Stomach smooth muscle (tissue), 2 donors: ENCODE measurements around the gene ZNF423.

Experiments used
- H3K27ac ChIP-seq: one replicate; pipeline ENCODE4 v1.7.0; 2013; ENCODE audit warnings: mild to moderate bottlenecking, low read length, inconsistent platforms
- H3K27me3 ChIP-seq, 2 donors: one replicate each; pipeline ENCODE4 v1.7.0; 2013; ENCODE audit warnings: low read length in 2 of 2; ENCODE audit not compliant: insufficient read depth in 2 of 2, control insufficient read depth in 1 of 2
- H3K36me3 ChIP-seq, 2 donors: one replicate each; pipeline ENCODE4 v1.7.0; 2013; ENCODE audit warnings: low read length in 2 of 2; ENCODE audit not compliant: control insufficient read depth in 2 of 2, insufficient read depth in 2 of 2
- H3K4me1 ChIP-seq: one replicate; pipeline ENCODE4 v1.7.0; 2013; ENCODE audit warnings: low read length; ENCODE audit not compliant: control insufficient read depth, insufficient read depth
- H3K4me3 ChIP-seq, 2 donors: one replicate each; pipeline ENCODE4 v1.7.0; 2013; ENCODE audit warnings: low read length in 2 of 2
- H3K9ac ChIP-seq, 2 donors: one replicate each; pipeline ENCODE4 v1.7.0; 2013; ENCODE audit warnings: low read length in 2 of 2, mild to moderate bottlenecking in 1 of 2
- H3K9me3 ChIP-seq, 2 donors: one replicate each; pipeline ENCODE4 v1.7.0; 2013; ENCODE audit warnings: low read length in 2 of 2; ENCODE audit not compliant: control insufficient read depth in 2 of 2
- donor health status: healthy.
- donor health status: Pancreatic carcinoma.

Gene ZNF423

DNA sequence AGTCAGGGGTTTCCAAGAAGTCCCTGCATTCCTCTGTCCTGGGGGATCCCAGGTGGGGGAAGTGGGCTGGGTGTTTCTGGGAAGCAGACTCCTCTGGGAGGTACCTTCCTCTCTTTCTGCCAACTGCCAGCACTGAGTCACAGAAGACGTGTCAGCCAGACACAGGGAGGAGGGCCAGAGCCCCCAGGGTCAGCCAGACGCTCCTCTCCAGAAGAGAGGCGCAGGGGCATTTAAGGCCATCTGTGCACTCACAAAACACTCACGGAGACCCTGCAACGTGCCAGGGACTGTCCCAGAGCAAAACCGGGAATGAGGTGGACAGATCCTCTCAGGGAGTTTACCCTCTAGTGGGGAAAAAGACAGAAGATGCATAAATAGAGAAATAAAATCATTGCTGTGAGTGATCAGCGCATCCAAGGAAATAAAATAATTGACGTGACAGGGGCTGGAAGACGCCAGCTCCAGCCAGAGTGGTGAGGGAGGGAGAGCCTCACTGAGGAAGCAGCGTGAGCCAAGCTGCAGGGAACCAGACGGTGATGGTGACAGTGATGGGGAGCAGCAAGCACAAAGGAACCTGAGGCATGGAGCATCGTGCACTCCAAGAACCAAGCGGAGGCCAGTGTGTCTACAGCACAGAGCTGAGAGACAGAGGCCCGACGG, 105.4 kb downstream of the ZNF423 start:
- no peak overlapping the region for H3K4me3 ChIP-seq
- no peaks in the 10 kb centered on the region for H3K9me3 ChIP-seq
- H3K27me3 ChIP-seq = peaks cover 0 to 2% of the 10 kb centered on the region in 2 donors
- H3K4me1 ChIP-seq = peaks cover 32% of the 10 kb centered on the region
- no peaks in the 10 kb centered on the region for H3K36me3 ChIP-seq
- H3K27ac ChIP-seq = no peak overlapping the region
- no peak overlapping the region for H3K9ac ChIP-seq

DNA sequence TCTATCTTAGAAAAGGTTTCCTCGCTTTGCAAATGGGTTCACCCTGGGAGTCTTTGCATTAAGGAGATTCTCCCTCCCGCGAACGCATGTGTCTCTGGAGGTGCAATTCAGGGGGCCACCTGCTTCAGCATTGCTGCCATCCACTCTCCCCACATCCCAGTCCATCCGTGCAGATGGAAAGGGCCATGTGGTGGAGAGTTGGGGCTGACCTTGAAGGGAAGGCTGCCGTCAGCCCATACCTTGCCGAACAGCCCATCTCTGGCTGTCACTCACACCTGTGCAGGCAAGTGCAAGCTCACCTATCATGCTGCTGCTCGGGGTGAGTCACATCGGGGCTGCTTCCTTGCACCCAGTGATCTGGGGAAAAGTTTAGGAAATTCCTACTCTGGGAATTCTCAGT, 106.1 kb downstream of the ZNF423 start:
- no peaks in the 10 kb centered on the region for H3K36me3 ChIP-seq
- no peak overlapping the region for H3K4me3 ChIP-seq
- H3K27ac ChIP-seq = no peak overlapping the region
- H3K27me3 ChIP-seq = peaks cover 0 to 2% of the 10 kb centered on the region in 2 donors
- H3K4me1 ChIP-seq = peaks cover 31% of the 10 kb centered on the region
- H3K9me3 ChIP-seq = no peaks in the 10 kb centered on the region
- H3K9ac ChIP-seq = no peak overlapping the region

DNA sequence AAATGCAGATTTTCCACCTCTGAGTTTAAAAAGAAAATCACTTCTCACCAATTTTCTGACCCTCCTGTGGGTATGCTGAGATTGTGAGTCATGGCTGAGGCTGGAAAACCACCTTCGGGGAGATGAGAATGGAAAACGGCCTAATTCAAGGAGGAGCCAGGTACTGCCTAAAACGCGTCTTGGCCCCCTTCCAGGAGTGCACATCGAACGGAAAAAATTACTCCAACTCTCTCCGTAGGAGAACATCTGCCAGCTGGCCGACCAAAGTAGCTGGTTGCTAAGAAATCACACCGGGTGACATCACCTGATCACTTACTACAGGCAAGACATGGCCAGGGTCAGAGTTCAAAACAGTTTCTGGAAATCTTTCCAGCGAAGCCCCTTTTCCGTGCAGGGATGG, 107.6 kb downstream of the ZNF423 start:
- H3K27me3 ChIP-seq = no peaks in the 10 kb centered on the region
- no peaks in the 10 kb centered on the region for H3K36me3 ChIP-seq
- H3K9ac ChIP-seq = no peak overlapping the region
- H3K4me3 ChIP-seq = no peak overlapping the region
- peaks cover 21% of the 10 kb centered on the region for H3K4me1 ChIP-seq
- no peak overlapping the region for H3K27ac ChIP-seq
- H3K9me3 ChIP-seq = no peaks in the 10 kb centered on the region

DNA sequence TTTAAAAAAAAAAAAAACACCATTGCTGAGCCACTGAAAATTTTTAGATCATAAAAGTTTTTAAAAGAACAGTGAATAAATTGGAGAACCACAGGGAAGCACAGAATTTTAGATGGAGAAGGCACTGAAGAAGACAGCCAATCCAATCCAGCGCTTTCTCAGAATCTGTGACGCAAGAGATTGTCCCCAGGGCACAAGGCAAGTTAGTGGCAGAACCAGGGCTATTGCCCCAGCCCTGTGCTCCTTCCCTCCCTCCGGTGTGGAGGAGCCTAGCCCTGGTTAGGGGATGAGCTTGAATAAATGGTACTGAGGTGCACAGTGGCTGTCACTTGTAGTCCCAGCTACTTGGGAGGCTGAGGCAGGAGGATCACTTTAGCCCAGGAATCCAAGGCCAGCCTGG, 108.3 kb downstream of the ZNF423 start:
- Histone ChIP-seq H3K9ac (no peak overlapping the region), H3K27ac (no peak overlapping the region), H3K9me3 (no peaks in the 10 kb centered on the region), H3K4me3 (no peak overlapping the region), H3K4me1 (peaks cover 21% of the 10 kb centered on the region), H3K36me3 (no peaks in the 10 kb centered on the region), H3K27me3 (no peaks in the 10 kb centered on the region)

DNA sequence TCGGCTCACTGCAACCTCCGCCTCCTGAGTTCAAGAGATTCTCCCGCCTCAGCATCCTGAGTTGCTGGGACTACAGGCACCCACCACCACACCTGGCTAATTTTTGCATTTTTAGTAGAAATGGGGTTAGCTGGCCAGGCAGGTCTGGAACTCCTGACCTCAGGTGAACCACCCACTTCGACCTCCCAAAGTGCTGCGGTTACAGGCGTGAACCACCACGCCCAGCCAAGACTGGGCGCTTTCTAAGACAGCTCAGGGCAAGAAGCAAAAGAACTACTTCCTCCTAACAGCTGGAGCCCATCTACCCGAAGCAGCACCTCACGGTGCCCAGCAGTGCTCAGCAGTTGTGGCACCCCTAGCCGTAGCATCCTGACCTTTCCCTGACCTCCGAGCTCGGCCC, 109.4 kb downstream of the ZNF423 start:
- no peak overlapping the region for H3K27ac ChIP-seq
- H3K9me3 ChIP-seq = no peaks in the 10 kb centered on the region
- no peak overlapping the region for H3K9ac ChIP-seq
- H3K4me1 ChIP-seq = peaks cover 21% of the 10 kb centered on the region
- H3K4me3 ChIP-seq = no peak overlapping the region
- H3K27me3 ChIP-seq = no peaks in the 10 kb centered on the region
- no peaks in the 10 kb centered on the region for H3K36me3 ChIP-seq

DNA sequence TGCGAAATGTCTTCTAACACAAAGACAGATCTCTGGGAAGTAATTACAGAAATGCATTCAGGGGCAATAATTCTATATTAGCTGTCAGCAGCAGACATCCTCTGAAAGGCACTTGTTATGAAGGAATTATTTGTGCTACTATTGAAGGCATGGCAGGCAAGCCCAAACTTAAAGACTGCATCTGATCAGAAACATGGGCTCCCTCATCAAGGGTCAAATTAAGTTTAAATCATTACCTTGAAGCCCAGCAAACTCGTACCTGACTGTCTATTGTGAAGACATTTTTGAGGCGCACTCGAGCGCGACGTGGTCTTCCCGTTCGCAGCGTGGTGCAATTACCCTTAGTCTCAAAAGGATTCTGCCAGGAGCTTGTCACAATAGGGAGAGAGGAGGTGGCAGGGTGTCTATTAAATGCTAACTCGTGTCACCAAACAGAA, 110.6 kb downstream of the ZNF423 start:
- Histone ChIP-seq H3K9ac (no peak overlapping the region), H3K4me1 (peaks cover 22% of the 10 kb centered on the region), H3K36me3 (no peaks in the 10 kb centered on the region), H3K27me3 (no peaks in the 10 kb centered on the region), H3K4me3 (no peak overlapping the region), H3K9me3 (no peaks in the 10 kb centered on the region), H3K27ac (no peak overlapping the region)

DNA sequence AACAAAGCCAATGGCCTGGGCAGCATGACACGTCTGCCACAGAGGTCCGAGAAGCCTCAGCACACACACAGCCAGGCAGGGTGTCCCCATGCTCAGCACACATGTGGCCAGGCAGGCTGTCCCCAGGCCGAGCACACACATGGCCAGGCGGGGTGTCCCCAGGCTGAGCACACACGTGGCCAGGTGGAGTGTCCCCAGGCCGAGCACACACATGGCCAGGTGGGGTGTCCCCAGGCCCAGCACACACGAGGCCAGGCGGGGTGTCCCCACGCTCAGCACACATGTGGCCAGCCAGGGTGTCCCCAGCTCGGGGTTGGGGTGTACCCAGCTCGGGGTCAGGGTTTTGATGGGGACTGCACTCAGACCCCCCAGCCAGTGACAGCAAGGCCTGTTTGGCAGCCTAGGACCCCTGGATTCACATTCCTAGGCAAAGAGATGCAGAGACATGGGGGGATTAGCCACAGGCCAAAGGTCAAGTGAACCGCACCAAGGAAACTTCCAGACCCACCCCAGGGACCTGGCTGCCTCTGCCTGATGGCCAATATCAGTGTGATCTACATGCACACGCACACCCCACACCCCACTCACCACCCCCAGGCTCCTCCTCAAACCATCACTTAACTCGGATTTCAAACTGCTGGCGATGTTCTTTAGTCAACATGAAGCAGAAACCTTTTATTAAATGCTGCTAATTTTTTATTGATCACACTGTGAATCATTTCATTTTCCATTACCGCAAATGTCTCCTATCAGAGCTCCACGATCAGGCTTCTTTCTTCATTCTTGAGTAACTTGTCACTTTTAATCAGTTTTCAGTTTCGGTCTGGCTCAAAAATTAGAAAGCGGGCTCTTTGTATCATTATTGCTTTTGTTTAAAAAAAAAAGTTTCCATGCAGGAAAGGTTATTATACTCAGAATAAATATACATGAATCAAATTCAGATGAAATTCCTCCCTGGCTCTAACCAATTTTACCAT, 111.4 kb downstream of the ZNF423 start:
- no peaks in the 10 kb centered on the region for H3K27me3 ChIP-seq
- peaks cover 17% of the 10 kb centered on the region for H3K4me1 ChIP-seq
- H3K36me3 ChIP-seq = no peaks in the 10 kb centered on the region
- no peak overlapping the region for H3K4me3 ChIP-seq
- no peak overlapping the region for H3K27ac ChIP-seq
- no peak overlapping the region for H3K9ac ChIP-seq
- H3K9me3 ChIP-seq = no peaks in the 10 kb centered on the region

DNA sequence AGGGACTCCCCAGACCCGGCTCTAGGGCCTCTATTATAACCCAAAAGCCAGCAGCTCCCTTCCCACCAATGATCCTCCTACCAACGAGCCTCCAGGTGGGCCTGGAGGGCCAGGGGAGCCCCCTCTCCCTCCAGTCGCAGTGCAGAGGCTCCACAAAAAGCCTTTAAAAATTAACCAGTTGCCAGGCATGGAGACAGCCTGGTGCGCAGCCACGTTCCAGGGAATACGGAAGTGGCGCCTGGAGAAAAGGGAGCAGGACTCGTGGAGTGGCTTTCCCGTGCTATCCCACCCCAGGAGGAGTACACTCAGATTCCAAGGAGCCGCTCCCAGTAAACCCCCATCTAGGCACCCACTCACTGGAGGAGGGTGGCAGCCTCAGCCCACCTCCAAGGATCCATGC, 112.3 kb downstream of the ZNF423 start:
- Histone ChIP-seq H3K27ac (no peak overlapping the region), H3K4me3 (no peak overlapping the region), H3K27me3 (no peaks in the 10 kb centered on the region), H3K9me3 (no peaks in the 10 kb centered on the region), H3K9ac (no peak overlapping the region), H3K4me1 (peaks cover 11% of the 10 kb centered on the region), H3K36me3 (no peaks in the 10 kb centered on the region)

DNA sequence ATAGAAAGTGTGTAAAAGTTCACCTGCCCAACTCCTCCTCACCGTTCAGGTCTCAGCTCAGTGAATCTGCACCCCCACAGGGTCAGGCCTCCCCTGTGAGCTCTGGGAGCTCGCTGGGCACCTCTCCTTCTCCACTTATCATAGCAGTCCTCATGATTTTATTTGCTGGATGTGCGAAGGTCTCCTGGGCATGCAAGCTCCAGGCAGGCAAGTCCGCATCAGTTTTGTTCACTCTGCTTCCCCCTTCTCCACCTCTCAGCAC, 112.8 kb downstream of the ZNF423 start:
- Histone ChIP-seq H3K27me3 (no peaks in the 10 kb centered on the region), H3K9me3 (no peaks in the 10 kb centered on the region), H3K4me1 (peaks cover 6% of the 10 kb centered on the region), H3K27ac (no peak overlapping the region), H3K9ac (no peak overlapping the region), H3K4me3 (no peak overlapping the region), H3K36me3 (no peaks in the 10 kb centered on the region)

DNA sequence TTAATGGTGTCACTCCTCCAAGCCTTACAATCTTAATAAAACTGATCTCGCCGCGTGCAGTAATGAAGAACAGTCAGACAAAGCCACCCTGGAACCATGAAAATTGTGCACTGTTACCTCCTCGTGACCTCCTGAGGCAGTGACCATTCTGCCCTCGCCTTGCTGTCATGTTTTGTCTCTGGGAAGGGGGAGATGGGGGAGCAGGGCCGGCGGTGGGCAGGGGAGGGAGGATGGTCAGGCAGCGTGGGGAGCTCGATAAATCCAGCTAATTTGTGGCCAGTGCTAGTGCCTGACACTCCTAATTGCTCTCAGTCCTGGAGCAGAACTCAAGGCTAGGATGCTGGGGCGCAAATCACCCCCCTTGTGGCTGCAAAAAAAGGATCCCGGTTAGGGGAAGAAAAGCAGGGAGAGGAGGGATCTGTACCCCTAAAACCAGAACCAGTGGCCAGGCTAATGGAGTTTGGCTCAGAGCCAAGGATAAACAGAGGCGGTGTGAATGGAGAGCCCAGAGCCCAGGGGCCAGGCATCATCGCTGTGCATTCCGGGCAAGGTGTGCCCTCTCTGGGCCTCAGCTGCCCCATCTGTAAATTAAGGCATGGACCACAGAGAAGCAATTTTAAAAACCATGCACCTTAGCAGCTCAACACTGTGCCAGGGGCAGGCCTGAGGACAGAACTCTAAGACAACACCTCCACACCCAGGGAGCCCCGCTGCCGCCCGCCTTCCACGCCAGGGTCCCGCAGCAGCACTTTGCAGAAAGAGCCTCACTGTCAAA, 113.3 kb downstream of the ZNF423 start:
- Histone ChIP-seq H3K4me3 (no peak overlapping the region), H3K27ac (no peak overlapping the region), H3K9me3 (no peaks in the 10 kb centered on the region), H3K4me1 (peaks cover 4% of the 10 kb centered on the region), H3K27me3 (no peaks in the 10 kb centered on the region), H3K9ac (no peak overlapping the region), H3K36me3 (no peaks in the 10 kb centered on the region)
